ENCODE results near the gene PLEKHA1.

The PLEKHA1 gene

DNA sequence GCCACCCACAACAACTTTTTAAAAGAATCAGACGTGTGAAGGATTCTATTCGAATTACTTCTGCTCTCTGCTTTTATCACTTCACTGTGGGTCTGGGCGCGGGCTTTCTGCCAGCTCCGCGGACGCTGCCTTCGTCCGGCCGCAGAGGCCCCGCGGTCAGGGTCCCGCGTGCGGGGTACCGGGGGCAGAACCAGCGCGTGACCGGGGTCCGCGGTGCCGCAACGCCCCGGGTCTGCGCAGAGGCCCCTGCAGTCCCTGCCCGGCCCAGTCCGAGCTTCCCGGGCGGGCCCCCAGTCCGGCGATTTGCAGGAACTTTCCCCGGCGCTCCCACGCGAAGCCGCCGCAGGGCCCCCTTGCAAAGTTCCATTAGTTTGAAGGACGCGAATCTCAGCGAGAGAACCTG is 86.4 kb downstream of the PLEKHA1 start:
- no peak for DNase-seq (ENCODE audit: low read depth, low spot score)

DNA sequence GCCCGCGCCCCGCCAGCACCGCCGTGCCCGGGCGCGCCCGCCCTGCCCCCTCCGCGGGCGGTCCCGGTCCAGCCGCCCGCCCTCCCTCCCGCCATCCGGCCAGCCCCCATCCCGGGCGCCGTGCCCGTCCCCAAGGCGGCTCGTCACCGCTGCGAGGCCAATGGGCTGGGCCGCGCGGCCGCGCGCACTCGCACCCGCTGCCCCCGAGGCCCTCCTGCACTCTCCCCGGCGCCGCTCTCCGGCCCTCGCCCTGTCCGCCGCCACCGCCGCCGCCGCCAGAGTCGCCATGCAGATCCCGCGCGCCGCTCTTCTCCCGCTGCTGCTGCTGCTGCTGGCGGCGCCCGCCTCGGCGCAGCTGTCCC is 86.8 kb downstream of the PLEKHA1 start, which contains the start of gene HTRA1:
TSS of gene HTRA1 (plus strand) at position 187 of the 362 bp plus-strand sequence. CDS start at position 287, 100 bp downstream.
- no peak for DNase-seq (ENCODE audit: low read depth, low spot score)

DNA sequence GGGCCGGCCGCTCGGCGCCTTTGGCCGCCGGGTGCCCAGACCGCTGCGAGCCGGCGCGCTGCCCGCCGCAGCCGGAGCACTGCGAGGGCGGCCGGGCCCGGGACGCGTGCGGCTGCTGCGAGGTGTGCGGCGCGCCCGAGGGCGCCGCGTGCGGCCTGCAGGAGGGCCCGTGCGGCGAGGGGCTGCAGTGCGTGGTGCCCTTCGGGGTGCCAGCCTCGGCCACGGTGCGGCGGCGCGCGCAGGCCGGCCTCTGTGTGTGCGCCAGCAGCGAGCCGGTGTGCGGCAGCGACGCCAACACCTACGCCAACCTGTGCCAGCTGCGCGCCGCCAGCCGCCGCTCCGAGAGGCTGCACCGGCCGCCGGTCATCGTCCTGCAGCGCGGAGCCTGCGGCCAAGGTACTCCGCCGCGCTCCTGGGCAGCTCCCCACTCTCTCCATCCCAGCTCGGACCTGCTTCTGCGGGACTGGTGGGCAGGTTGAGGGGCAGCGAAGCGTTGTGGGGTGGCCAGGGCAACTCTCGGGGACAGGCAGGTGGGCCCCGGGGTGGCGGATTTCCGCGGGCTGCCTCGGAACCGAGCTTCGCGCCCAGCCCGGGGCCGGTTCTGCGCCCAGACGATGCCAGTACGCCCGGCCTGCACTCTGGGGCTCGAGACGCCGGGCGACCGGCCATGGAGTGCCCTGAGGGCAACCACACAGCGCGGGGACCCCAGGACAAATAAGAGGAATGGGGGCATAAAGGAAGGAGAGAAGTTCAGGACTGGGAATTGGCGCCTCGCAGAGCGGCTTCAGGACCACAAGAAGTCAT is 87.4 kb downstream of the PLEKHA1 start:
- DNase-seq (ENCODE audit: low read depth, low spot score) = no peak

DNA sequence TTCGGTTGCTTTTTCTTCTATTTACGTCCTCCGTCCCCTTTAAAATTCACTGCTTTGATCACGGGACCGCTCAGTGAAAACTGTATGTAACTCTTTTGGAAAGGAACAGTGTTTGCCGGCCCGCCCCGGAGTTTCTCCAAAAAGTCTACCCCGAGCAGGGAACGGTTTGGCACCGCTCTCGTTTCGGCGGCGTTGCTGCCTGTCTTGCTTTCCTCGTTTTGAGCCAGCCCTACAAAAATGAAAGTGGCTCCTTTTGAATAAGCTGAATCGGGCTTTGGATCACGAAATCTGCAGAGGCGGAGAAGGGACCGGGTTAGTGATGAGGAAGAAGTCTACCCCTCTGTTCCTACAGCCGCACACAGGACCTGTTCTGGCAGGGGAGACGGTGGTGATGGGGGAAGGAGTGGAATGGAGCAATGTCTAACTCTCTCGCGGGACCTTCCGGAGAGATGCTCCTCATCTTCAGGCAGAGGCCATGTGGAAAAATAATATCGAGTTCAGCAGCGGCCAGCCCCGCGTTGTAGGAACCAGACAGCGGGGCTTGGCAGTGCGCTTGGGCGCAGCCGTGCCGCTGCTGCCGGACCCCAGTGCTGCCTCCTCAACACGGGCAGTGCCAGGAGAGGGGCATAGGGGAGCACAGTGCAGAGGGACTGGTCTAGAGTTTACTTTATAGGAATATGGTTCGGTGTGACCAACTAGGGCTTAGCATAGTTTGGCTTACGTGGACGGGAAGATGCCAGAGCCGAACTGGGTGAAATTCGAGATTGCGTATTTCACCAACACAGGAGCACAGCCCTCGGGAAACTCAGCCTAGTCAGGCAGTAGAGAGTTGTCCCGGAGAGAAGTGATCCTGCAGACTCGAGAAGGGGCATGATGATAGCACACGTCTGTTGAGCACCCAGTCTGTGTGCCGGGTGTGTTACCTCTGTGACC is 88.3 kb downstream of the PLEKHA1 start:
- DNase-seq (ENCODE audit: low read depth, low spot score) = no peak

DNA sequence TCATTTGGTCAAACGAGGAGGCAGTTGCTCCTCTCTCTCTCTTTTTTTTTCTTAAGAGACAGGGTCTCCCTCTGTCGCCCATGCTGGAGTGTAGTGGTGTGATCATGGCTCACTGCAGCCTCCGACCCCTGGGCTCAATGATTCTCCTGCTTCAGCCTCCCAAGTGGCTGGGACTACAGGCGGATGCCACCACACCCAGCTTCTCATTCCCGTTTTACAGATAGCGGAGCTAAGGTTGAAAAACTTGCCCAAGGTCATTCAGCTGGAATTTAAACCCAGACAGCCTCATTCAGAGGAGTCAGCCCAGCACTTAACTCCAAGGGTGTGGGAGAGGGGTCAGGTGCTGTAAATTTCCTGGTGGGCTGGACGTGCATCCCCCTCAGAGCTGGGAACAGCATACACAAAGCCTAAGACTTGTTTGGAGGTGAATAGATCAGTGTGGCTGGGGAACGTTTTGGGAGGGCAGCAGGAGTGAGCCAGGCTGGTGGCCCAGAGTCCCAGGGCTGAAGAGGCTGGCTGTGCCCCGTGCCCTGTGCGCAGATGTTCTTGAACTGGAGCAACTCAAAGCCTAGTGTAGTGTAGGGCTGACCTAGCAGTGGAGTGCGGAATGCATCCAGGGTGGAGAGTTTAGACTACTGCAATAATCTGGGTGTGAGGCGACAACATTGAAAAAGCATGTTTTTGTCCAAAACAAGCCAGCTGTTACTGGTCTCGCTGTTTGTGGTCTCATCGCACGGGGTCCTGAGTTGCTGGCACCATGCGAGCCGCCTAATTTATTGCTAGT is 89.2 kb downstream of the PLEKHA1 start:
- DNase-seq (ENCODE audit: low read depth, low spot score) = no peak

DNA sequence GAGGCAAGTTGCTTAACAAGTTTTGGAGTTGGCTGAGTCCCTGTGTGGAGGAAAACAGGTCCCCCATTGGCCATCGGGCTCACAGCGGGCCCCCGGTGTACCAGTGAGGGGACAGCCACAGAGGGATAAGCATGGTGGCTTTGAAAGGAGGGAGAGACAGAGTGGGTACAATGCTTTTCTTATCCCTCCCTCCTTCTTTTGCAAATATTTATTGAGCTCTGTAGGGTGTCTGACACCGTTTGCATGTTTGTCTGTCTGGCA is 89.7 kb downstream of the PLEKHA1 start:
- DNase-seq (ENCODE audit: low read depth, low spot score) = no peak

DNA sequence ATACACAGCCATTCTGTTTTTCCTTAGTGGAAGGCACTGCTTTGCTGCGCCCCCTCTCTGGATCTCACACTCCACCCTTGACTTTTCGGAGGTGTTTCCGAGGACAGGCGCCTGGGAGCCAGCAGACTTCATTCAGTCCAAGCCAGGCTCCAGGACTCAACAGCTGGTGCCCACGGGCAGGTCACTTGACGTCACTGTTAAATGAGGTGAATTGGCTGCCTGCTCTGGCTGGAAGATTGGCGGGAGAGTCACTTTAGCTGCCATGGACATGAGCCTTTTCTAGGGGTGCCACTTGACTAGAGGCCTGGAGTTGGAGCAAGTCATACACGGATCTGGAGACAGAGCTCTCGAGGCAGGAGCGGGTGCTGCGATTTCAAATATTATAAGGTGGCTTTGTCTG is 90.1 kb downstream of the PLEKHA1 start:
- DNase-seq (ENCODE audit: low read depth, low spot score) = no peak

DNA sequence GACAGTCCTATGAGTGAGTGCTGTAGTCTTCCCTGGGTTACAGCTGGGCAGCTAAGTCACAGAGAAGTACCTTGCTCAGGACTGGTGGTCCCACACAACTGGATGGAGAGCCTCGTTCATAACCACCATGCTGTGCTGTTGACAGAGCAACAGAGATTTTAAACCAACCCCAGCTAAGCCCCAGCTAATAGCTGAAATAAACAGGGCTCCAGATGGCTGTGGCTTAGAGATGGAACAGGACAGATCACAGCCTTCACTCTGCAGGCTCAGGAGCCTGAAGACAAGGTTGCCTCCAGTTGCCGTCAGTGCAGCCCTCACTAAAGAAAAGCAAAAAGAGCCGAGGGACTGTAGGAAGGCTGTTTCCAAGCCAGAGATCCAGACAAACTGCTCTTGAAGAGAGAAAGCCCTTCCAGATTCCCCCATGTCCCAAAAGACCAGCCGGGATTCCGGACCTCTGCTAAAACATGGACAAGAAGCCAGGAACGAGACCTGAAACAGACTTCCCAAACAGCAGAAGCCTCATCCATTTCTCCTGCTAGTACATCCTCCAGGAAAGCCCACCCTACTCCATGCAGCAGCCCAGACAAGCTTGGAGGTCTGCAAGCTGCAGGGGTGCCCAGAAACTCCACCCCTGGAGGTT is 91.0 kb downstream of the PLEKHA1 start:
- no peak for DNase-seq (ENCODE audit: low read depth, low spot score)

DNA sequence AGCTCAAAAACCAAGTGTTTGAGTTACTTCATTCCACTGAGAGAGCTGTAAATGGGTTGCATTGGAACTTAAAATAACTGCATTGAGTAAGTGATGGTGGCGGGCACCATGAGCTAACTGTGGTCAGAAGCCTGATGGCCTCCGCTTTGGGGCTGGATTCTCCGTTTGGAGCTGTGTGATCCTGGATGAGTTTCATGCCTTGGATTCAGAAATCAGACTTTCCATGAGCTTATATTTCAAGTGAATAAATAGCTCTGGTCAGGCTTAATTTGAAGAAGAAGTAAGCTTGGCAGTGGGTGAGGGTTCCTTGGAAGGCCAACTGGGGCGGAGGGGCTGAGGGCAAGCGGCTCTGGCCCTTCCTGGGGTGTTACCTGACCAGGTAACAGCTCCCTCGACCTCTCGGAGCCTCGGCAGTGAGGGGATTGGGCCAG is 92.5 kb downstream of the PLEKHA1 start:
- DNase-seq (ENCODE audit: low read depth, low spot score) = no peak

DNA sequence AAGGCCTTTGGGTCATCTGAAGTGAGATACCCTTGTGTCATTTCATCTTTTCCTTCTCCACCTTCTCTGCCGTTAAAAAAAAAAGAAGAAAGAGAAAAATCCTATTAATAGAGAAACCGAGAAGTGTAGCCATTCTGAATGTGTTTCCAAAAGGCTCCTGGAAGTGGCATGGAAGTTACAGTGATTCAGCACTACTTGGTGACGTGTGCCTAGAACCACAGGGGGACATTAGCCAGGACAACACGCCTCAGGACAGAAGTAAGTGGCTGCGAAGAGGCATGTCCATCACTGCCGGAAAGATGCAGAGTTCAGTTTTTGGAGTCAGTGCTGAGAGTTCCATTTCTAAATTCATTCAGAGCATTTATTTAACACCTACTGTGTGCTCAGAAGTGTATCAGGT is 93.2 kb downstream of the PLEKHA1 start:
- DNase-seq (ENCODE audit: low read depth, low spot score) = no peak

DNA sequence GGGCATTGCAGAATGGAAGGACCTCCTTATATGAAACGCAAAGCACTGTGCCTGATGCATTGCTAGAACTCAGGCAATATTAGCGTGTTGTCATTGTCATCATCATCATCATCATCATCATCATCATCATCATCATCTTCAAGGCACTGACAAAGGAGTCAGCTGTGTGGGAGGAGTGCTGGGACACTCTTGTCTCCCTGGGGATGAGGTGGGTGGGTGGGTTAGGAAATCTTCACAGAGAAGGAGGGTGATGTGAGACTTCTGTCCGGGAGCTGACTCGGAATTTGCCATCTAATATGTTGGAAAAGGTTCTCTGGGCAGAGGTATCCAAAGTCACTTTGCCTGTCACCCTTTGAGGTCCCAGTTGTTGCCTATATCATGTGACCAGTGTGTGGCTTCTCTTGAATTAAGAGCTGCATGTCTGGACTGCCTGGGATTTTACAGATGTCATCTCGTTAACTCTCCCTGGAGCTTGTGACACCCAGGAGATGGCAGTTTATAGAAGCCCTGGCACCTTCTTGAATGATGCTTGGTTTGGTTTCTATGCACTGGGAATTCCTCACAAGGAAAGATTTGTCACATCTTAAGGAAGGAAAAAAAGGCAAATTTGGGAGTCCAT is 93.9 kb downstream of the PLEKHA1 start:
- DNase-seq (ENCODE audit: low read depth, low spot score) = no peak

DNA sequence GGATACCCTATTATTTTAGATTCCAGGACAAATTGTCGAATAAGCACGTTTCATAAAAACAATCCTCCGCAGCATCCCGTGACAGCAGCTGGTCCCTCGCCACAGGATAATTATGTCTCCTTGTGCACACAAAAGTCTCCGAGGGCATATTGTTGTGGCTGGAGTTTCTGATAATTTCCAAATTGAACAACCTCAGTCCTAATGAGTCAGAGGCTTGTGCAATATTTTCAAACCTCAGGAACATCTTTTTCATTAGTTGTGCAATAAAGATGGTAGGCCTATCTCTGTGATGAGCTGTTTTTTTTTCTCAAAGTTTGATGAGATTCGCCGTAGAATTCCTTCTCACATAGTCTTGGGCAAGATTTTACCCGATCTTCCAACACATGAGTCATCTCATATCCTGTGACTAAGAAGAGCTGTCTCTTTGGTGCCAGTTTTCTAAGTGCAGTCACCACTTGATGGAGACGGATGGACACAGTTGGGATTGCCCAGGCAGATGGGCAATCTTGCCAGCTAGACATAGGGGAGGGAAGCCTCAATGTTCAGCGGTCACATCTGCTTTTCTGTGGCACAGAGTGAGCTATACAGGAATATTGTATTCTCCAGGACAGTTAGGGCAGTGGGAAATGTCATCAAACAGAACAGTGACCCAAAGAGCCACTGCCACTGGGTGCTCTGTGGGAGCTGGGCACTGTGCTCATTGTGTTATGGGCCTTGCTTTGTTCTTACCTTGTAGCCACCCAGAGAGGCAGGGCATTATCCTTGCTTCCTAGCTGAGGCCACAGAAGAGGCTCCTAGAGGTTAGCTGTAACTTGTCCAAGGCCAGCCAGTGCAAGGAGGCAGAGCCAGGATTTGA is 94.6 kb downstream of the PLEKHA1 start:
- DNase-seq (ENCODE audit: low read depth, low spot score) = no peak

DNA sequence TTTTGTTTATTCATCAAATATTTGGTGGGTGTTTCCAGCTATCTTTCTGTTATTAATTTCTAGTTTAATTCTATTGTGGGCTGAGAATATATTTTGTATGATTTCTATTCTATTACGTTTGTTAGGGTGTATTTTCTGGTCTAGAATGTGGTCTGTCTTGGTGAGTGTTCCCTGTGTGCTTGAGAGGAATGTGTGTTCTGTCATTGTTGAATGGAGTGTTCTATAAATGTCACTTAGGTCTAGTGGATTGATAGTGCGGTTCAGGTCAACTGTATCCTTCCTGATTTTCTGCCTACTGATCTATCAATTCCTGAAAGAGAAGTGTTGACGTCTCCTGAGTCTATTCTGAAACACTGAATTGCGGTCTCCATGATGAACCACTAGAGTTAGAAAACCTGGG is 95.3 kb downstream of the PLEKHA1 start:
- no peak for DNase-seq (ENCODE audit: low read depth, low spot score)

DNA sequence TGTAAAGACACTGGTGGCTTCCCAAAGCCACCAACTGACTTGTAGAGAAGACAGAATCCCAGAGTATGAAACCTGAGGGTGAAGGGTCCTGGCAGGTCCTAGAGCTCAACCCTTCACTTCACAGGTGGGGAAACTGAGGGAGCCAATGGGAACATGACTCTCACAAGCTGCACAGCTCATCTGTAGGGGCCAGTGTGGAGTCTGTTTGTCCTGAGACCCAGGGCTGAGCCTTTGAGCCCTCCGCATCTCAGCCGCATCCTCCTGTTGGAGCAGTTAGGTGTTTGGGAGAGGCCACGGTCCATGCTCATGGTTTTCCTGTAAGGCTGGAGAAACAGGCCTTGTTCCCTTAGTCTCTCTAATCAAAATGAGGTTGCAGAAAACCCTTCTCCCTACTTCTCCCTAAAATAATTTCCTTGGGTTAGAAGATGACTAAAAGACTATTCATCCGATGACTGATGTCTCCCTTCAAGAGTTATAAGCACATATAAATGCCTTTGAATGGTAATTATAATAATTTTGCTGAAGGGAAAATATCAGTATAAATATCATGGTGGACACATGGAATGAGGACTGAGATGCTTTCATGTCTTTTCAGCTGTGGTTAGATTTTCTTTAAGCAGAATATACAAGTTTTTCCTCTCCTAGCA is 97.1 kb downstream of the PLEKHA1 start:
- DNase-seq (ENCODE audit: low read depth, low spot score) = no peak

DNA sequence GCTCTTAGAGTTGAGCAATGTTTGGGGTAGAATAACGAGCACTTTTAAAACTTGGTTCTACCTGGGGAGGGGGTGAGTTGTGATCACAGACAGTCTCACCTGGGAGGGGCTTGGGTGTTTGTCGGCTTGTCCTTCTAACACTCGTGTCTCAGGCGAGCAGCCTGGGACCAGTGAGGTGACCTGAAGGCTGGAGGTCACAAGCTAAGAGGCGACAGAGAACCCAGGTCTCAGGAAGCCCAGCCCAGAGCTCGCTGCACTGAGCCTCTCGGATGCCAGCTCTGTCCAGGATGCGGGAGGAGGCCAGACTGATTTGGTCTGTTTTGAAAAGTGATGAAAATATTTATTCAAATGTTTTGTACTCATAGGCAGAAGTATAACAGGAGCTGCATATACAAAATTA is 98.6 kb downstream of the PLEKHA1 start:
- no peak for DNase-seq (ENCODE audit: low read depth, low spot score)

DNA sequence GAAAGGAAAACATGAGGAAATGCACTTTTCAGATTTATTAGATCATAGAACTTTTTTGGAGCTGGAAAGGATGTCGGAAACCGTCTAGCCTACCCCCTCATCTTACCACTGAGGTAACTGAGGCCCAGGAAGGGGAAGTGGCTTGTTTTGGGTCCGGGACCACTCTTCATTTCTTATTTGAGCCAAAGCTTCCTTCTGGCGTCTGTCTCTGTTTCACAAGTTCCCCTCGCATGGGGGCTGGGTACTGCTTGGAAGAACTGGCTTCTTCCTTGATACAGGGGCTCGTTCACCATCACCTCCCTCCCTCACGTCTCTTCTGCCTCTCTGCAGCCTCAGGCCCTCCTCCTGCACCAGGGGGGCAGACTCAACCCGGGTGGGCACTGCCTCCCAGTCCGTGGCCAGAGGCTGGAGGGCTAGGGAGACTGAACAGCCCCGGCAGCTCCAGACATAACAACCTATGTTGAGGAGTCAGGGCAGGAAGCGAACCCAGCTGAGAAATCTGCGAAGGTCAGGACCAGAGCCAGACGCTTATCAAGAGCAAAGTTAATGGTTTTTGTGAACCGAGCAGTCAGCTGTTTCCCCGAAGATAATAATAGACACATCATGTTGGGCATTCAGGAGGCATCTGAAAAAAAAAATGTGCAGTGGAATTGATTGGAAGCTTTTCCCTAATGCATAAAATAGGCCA is 99.8 kb downstream of the PLEKHA1 start:
- no peak for DNase-seq (ENCODE audit: low read depth, low spot score)

DNA sequence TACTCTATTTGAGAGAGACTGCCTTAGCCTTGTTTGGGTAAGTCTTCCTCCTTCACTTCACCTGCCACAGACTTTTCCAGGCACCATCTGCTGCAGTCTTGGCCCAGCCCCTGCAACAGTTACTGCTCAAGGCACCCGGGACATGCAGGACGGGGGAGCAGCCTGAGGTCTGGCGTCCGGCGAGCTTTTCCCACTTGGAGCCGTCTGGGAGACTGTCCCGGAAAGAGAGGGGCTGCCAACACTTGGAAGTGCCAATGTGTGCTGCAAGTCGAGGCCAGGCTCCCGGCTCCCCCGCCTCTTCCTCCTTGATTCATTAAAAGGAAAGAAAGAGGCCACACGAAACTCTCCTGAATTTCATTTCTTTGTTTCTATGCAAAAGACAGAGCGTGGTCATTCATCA is 100.6 kb downstream of the PLEKHA1 start:
- no peak for DNase-seq (ENCODE audit: low read depth, low spot score)

DNA sequence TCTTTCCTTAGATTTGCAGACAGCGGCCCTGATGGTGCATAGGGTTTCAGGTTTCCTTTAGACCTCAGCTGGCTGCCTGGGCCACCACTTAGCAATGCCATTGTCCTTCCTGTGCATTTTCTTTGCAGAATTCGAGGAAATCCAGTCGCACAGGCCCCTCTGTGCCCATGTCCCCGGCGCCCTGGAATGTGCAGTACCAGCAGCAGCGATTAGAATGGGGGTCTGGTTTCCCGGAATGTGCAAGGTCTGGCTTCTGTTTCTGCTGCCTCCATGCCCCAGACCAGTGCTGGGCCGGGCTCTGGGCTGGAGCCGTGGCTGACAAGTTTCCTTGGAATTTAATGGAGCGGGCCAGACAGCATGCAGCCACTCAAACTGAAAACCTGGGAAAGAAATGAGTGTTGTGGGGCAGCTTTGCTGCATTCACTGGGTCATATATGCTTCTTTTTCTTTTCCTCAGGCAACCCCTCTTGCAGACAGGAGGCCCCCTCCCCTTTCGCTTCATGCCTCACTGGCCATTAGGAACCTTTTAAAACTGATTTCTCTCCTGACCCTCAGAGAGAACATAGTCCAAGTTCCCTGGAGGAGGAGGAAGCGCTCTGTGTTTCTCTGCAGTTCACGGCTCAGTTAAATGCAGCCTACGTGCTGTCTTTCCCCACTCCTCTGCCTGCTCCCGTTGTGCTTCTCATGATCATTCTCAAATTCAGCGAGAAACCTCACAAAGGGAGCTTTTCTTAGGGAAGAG is 101.3 kb downstream of the PLEKHA1 start:
- no peak for DNase-seq (ENCODE audit: low read depth, low spot score)

DNA sequence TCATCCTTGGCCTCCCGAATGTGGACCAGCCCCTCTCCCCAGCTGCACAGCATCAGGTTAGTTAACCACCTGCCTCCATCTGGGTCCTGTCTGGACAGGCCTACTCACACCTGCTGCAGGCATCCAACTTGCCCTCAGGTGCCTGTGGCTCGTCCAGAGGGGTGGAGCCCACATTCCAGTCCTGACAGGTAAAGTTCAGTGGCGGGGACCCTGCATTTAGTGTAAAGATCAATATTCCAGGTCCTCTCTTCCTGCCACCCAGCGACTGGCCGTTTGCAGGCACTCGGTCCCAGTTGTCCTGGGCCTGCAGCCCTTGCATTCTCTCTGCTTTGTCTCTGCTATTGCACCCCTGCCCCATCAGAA is 101.8 kb downstream of the PLEKHA1 start:
- no peak for DNase-seq (ENCODE audit: low read depth, low spot score)

Data from smooth muscle cell of the brain vasculature (primary cell).